ENCODE results near the gene DEFB119. TPM values are rescaled to one million over a fixed set of nuclear protein-coding genes. Genes with fewer than 3 reads are reported as not detected.

Gene DEFB119
- total RNA-seq, 4 donors from 2014 or later, result not detected

DNA sequence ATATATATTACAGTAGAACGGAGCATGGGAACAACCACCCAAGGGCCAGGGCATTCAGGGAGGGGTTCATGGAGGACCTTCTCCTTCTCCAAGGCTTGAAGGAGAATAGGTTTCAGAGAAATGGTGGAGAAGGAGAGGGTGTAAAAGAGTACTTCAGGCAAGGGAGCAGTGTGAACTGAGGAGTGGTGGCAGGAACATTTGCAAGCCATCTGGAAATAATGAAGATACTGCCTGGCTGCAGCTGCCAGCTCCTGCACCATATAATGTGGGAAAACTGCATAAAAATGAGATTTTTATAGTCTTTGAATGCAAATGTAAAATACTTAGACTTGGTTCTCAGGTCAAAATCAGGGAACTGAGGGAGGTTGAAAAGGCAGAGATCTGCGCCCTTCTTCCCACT is 25.3 kb upstream of the DEFB119 start:
- Histone ChIP-seq H3K4me1 (no peaks in the 10 kb centered on the region), H3K36me3 (no peaks in the 10 kb centered on the region), H3K4me3 (no peak overlapping the region), H3K27ac (no peak overlapping the region), H3K9me3 (no peaks in the 10 kb centered on the region), H3K27me3 (no peaks in the 10 kb centered on the region)
- TF ChIP-seq, protein P1, sequence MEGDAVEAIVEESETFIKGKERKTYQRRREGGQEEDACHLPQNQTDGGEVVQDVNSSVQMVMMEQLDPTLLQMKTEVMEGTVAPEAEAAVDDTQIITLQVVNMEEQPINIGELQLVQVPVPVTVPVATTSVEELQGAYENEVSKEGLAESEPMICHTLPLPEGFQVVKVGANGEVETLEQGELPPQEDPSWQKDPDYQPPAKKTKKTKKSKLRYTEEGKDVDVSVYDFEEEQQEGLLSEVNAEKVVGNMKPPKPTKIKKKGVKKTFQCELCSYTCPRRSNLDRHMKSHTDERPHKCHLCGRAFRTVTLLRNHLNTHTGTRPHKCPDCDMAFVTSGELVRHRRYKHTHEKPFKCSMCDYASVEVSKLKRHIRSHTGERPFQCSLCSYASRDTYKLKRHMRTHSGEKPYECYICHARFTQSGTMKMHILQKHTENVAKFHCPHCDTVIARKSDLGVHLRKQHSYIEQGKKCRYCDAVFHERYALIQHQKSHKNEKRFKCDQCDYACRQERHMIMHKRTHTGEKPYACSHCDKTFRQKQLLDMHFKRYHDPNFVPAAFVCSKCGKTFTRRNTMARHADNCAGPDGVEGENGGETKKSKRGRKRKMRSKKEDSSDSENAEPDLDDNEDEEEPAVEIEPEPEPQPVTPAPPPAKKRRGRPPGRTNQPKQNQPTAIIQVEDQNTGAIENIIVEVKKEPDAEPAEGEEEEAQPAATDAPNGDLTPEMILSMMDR (IDR thresholded peaks at IDR 0.05), result no peak
- TF ChIP-seq POLR2A (IDR thresholded peaks at IDR 0.05), result no peak
- no peak for DNase-seq

DNA sequence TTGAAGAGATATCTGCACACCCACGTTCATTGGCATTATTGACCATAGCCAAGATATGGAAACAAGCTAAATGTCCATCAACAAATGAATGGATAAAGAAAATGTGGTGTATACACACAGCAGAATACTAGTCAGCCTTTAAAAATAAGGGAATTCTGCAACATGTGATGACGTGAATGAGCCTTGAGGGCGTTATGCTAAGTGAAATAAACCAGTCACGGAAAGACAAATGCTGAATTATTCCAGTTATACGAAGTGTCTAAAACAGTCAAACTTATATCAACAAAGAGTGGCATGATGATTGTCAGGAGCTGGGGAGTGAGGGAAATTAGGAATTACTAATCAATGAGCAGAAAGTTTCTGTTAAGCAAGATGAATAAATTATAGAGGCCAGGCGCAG is 24.0 kb upstream of the DEFB119 start:
- DNase-seq, result no peak
- no peak overlapping the region for H3K27ac ChIP-seq
- H3K9me3 ChIP-seq, result no peaks in the 10 kb centered on the region
- TF ChIP-seq, protein P1 (IDR thresholded peaks at IDR 0.05), result no peak
- no peak for TF ChIP-seq POLR2A (IDR thresholded peaks at IDR 0.05)
- H3K27me3 ChIP-seq, result no peaks in the 10 kb centered on the region
- no peaks in the 10 kb centered on the region for H3K36me3 ChIP-seq
- H3K4me1 ChIP-seq, result no peaks in the 10 kb centered on the region
- no peak overlapping the region for H3K4me3 ChIP-seq

DNA sequence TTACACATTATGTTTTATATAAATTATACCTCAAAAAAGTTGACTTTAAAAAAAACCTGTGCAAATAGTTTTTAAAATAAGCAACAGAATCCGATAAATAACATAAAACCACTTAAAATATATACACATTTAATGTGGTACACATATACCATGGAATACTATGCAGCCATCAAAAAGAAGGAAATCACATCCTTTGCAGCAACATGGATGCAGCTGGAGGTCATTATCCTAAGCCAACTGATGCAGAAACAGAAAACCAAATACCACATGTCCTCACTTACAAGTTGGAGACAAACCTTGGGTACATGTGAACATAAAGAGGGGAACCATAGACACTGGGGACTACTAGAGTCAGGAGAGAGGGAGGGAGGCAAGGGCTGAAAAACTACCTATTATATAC is 19.6 kb upstream of the DEFB119 start:
- Histone ChIP-seq H3K27ac (no peak overlapping the region), H3K36me3 (no peaks in the 10 kb centered on the region), H3K4me3 (no peak overlapping the region), H3K27me3 (no peaks in the 10 kb centered on the region), H3K4me1 (no peaks in the 10 kb centered on the region), H3K9me3 (no peaks in the 10 kb centered on the region)
- DNase-seq, result no peak
- no peak for TF ChIP-seq POLR2A (IDR thresholded peaks at IDR 0.05)
- TF ChIP-seq, protein P1 (IDR thresholded peaks at IDR 0.05), result no peak

DNA sequence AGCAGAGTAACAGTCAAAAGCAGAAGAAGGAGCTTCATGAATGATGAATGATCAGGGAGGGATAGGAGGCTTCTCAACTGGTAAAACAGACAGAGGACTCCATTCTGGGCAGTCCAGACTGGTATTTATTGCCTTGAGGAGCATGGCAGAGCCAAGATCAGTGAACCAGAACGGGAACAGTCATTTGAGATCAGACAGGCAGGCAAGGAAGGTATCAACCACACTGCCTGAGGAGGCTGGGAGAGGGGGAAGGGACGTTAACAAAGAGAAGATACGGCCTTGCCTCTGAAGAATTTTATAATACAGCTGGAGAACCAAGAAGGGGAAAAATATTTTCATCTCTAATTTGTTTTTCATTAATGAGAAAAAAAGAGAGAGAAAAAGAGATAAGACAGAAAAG is 15.7 kb upstream of the DEFB119 start, which contains the start of gene DEFB121:
DEFB121 (minus strand) TSS at position 101 of the 400 bp plus-strand sequence; CDS start at position 38, 63 bp downstream.
- no peak for DNase-seq
- H3K9me3 ChIP-seq, result no peaks in the 10 kb centered on the region
- H3K4me1 ChIP-seq, result no peaks in the 10 kb centered on the region
- H3K36me3 ChIP-seq, result no peaks in the 10 kb centered on the region
- H3K27me3 ChIP-seq, result no peaks in the 10 kb centered on the region
- no peak within 1 kb of the TSS for H3K4me3 ChIP-seq
- TF ChIP-seq POLR2A (IDR thresholded peaks at IDR 0.05), result no peak
- TF ChIP-seq, protein P1 (IDR thresholded peaks at IDR 0.05), result no peak
- no peak within 1 kb of the TSS for H3K27ac ChIP-seq

DNA sequence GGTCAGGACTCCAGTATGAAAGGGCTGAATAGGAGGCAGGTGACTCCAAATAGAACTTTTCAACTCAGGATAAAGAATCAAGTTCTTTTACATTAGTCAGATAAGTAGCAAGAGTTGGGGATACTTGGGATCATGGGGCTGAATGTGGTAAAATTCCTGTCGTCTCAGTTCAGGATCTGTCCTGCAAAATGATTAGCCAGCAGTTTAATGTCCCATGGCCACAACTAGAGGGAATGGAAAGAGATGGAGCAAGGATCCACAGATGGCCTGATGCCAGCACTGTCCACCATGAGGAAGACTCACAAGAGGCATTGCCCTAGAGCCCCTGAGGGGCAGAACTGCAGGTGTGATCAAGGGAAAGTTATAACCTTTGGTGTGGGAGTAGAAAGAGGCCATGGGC is 13.5 kb upstream of the DEFB119 start:
- DNase-seq, result no peak
- no peaks in the 10 kb centered on the region for H3K36me3 ChIP-seq
- no peaks in the 10 kb centered on the region for H3K4me1 ChIP-seq
- no peak for TF ChIP-seq POLR2A (IDR thresholded peaks at IDR 0.05)
- TF ChIP-seq, protein P1 (IDR thresholded peaks at IDR 0.05), result no peak
- H3K27ac ChIP-seq, result no peak overlapping the region
- no peak overlapping the region for H3K4me3 ChIP-seq
- no peaks in the 10 kb centered on the region for H3K9me3 ChIP-seq
- H3K27me3 ChIP-seq, result no peaks in the 10 kb centered on the region

DNA sequence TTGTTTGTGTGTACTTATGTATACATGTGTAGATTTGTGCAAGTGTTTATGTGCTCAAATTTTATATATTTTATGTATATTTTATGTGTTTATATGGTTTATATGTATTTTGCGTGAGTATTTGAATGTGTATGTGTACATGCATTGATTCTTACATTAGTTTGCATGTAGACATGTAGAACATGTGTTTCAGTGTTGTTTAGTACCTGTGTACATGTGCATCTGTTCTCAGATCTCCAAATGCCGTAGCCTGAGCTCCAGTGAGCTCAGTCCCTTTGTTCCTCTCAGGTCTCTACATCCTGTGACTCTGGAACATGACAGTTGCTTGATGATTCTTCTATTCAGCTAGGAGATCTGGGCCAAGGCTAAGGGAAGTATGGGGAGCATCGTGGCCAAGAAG is 4.5 kb upstream of the DEFB119 start:
- no peaks in the 10 kb centered on the region for H3K9me3 ChIP-seq
- DNase-seq, result no peak
- no peaks in the 10 kb centered on the region for H3K27me3 ChIP-seq
- H3K4me3 ChIP-seq, result no peak overlapping the region
- H3K4me1 ChIP-seq, result no peaks in the 10 kb centered on the region
- no peak overlapping the region for H3K27ac ChIP-seq
- TF ChIP-seq, protein P1 (IDR thresholded peaks at IDR 0.05), result no peak
- no peak for TF ChIP-seq POLR2A (IDR thresholded peaks at IDR 0.05)
- no peaks in the 10 kb centered on the region for H3K36me3 ChIP-seq

Data from Peyer's patch (tissue), 4 donors.